Lung (tissue), 12 donors: ENCODE measurements around the gene IER2. TPM values are rescaled to one million over a fixed set of nuclear protein-coding genes. Genes with fewer than 3 reads are reported as not detected.

Source experiments
- ATAC-seq: fragments of 200-7000 bp; cut with Tn5 transposase; one replicate; pipeline ENCODE4 v1.9.1; 2020; ENCODE audit warnings: moderate number of reproducible peaks; ENCODE audit not compliant: insufficient read depth, low FRiP score
- DNase-seq, 3 donors: peaks; one replicate each; pipeline ENCODE4 v3.0.0-alpha.2; 2013 to 2017
- H3K27ac ChIP-seq, 2 donors: one replicate each; pipeline ENCODE4 v1.5.1; 2013; ENCODE audit warnings: mild to moderate bottlenecking in 2 of 2, moderate library complexity in 2 of 2, control low read depth in 1 of 2, inconsistent platforms in 1 of 2, low read depth in 1 of 2, low read length in 1 of 2
- H3K27me3 ChIP-seq, 3 donors: one replicate each; pipeline ENCODE4 v1.5.1; 2013; ENCODE audit warnings: low read length in 2 of 3; ENCODE audit not compliant: control insufficient read depth in 3 of 3, insufficient read depth in 3 of 3
- H3K36me3 ChIP-seq, 4 donors: one replicate each; pipeline ENCODE4 v1.5.1; 2013; ENCODE audit warnings: low read length in 4 of 4, mild to moderate bottlenecking in 1 of 4, moderate library complexity in 1 of 4; ENCODE audit not compliant: control insufficient read depth in 4 of 4, insufficient read depth in 4 of 4
- H3K4me1 ChIP-seq, 5 donors: one replicate each; pipeline ENCODE4 v1.5.1; 2013; ENCODE audit warnings: low read length in 5 of 5, mild to moderate bottlenecking in 2 of 5, moderate library complexity in 1 of 5; ENCODE audit not compliant: control insufficient read depth in 5 of 5, insufficient read depth in 5 of 5
- H3K4me3 ChIP-seq: one replicate; pipeline ENCODE4 v1.5.1; 2013; ENCODE audit warnings: mild to moderate bottlenecking, control low read depth, moderate library complexity
- H3K9ac ChIP-seq, 2 donors: one replicate each; pipeline ENCODE4 v1.5.1; 2013; ENCODE audit warnings: low read length in 2 of 2, control low read depth in 1 of 2; ENCODE audit not compliant: insufficient read depth in 1 of 2
- H3K9me3 ChIP-seq, 4 donors: one replicate each; pipeline ENCODE4 v1.5.1; 2013; ENCODE audit warnings: low read length in 3 of 4, mild to moderate bottlenecking in 1 of 4, moderate library complexity in 1 of 4; ENCODE audit not compliant: control insufficient read depth in 4 of 4, insufficient read depth in 3 of 4
- WGBS, 2 donors: extraction: QIAGEN DNeasy Blood & Tissue Kit; methylation state at CpG; one replicate each; pipeline ENCODE4 v1.1.7; 2013; 5-methylcytosine and 5-hydroxymethylcytosine counted together
- polyA plus RNA-seq, 2 donors: library from polyadenylated mRNA; stranded (reverse); fragments of 200-250 nt; gene quantifications; one replicate each; pipeline ENCODE4 v1.2.1, GENCODE V29; 2013
- total RNA-seq, 2 donors: library from RNA; depleted of rRNA in 1 of 2; stranded (reverse); fragments of >200 nt in 1 of 2; gene quantifications; one replicate each; pipeline ENCODE4 v1.2.1, GENCODE V29; 2014 to 2021
- TF ChIP-seq, protein P1 (sequence below): IDR thresholded peaks from 2 replicates; pipeline ENCODE4 v1.5.1; 2012; ENCODE audit warnings: mild to moderate bottlenecking; ENCODE audit errors: control extremely low read depth, extremely low read depth
- donor health status: control.
- donor health status: control.
- donor health status: Bipolar disorder and iron deficiency.
- donor health status: healthy.
- donor health status: DM: yes; HTN: yes; CAD: no.

Gene IER2
- total and polyA plus RNA-seq, 4 donors, result 29.8 to 242 (median 93.0) TPM

DNA sequence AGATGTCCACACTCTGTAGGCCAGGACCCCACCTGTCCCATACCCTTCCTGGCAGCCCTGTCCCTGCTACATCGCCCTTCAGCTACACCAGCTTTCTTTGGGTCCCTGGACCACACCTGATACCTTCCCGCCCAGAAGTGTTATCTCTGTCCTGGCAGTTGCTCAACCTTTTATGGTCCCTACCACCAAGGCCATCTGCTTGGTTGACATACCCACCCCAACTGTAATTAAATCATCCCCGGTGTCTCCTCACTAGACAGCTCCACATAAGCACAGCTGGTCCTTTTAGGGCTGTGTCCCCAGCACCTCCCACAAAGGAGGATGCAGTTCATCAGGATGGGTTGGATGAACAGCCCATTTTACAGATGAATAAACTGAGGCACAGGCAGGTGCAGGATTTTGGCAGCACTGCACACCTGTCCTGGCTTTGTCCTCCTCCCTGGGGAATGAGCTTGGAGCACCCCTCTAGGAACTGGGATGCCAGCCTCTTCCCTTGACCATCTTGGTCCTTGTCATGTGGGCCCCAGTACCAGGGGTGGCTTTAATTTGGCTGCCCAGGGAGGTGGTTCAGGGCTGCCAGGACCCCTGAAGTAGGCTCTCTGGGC, 19.2 kb upstream of the IER2 start:
- Histone ChIP-seq H3K9me3 (no peaks in the 10 kb centered on the region), H3K27me3 (no peaks in the 10 kb centered on the region), H3K9ac (no peak overlapping the region), H3K27ac (no peak overlapping the region), H3K4me1 (peaks cover 0 to 18% (median 0%) of the 10 kb centered on the region in 5 donors), H3K4me3 (no peak overlapping the region), H3K36me3 (peaks cover 0 to 14% (median 2%) of the 10 kb centered on the region in 4 donors)
- ATAC-seq (no peak), DNase-seq (no peak)
- WGBS, 2 donors, result 96% methylated on average over 3 of the region's 3 CpGs
- TF ChIP-seq, protein P1, sequence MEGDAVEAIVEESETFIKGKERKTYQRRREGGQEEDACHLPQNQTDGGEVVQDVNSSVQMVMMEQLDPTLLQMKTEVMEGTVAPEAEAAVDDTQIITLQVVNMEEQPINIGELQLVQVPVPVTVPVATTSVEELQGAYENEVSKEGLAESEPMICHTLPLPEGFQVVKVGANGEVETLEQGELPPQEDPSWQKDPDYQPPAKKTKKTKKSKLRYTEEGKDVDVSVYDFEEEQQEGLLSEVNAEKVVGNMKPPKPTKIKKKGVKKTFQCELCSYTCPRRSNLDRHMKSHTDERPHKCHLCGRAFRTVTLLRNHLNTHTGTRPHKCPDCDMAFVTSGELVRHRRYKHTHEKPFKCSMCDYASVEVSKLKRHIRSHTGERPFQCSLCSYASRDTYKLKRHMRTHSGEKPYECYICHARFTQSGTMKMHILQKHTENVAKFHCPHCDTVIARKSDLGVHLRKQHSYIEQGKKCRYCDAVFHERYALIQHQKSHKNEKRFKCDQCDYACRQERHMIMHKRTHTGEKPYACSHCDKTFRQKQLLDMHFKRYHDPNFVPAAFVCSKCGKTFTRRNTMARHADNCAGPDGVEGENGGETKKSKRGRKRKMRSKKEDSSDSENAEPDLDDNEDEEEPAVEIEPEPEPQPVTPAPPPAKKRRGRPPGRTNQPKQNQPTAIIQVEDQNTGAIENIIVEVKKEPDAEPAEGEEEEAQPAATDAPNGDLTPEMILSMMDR, result no peak

DNA sequence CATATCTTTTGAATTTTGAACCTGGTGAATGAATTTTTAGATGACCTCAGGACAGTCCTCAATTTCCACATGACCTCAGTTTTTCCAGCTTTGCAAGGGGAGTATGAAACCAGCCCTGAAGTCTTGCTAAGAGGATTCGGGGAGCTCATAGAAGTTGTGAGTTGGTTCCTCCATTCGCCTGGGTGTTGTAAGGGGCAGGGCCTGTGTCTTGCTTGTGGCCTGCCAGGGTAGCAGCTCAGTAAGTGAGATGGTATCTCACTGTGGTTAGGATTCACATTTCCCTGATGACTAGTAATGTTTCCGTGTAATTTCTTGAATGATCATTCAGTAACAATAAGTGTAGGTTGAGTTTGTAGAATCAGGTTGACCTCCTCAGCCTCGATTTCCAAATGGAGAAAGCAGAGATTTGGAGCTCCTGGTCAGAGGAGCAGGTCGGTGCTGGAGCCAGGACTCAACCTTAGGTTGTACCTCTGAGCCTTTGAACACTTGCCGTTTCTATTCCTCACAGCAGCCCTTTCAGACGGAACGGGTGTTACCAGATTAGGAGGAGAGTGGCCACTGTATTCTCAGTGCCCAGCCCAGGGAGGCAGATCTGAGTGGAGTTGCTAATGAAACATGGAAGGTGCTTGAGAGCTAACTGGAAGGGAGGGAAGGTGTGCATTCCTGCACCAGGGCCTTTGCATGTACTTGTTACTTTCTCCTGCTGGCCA, 17.6 kb upstream of the IER2 start:
- Histone ChIP-seq H3K36me3 (peaks cover 3 to 25% (median 7%) of the 10 kb centered on the region in 4 donors), H3K27ac (peak overlapping the region in 1 of 2 donors; percentile 42)
- ATAC-seq, result no peak

DNA sequence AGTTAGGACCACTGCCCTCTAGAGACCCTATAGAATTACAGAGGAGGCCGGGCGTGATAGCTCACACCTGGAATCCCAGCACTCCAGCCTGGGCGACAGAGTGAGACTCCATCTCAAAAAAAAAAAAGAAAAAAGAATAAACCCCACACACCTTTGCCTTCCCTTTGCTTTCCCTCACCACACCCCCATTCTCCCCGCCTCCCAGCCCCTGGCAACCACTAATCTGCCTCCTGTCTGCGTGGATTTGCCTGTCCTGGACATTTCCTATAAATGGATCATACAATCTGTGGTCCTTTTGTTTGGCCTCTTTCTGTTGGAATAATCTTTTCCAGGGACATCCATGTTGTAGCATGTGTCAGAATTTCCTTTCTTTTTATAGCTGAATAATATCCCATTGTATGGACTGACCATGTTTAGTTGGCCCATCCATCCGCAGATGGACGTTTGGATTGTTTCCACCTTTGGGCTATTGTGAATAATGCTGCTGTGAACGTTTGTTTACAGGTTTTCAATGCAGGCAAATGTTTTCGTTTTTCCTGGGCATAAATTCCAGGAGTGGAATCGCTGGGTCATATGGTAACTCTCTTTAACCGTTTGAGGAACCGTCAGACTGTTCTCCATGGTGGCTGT, 16.9 kb upstream of the IER2 start:
- H3K4me1 ChIP-seq, result peaks cover 0 to 20% (median 0%) of the 10 kb centered on the region in 5 donors
- peaks cover 3 to 32% (median 9%) of the 10 kb centered on the region in 4 donors for H3K36me3 ChIP-seq
- DNase-seq (no peak), ATAC-seq (no peak)
- no peaks in the 10 kb centered on the region for H3K9me3 ChIP-seq
- 70 to 77% methylated on average over 12 of the region's 12 CpGs for WGBS, 2 donors
- no peak overlapping the region for H3K9ac ChIP-seq
- H3K27me3 ChIP-seq, result no peaks in the 10 kb centered on the region
- peak overlapping the region in 1 of 2 donors; percentile 42 for H3K27ac ChIP-seq
- no peak overlapping the region for H3K4me3 ChIP-seq
- TF ChIP-seq, protein P1, result no peak

More for the DNA sequence above, 17.6 kb upstream of the IER2 start:
- Histone ChIP-seq H3K9me3 (no peaks in the 10 kb centered on the region), H3K4me1 (peaks cover 0 to 20% (median 0%) of the 10 kb centered on the region in 5 donors), H3K4me3 (no peak overlapping the region), H3K27me3 (no peaks in the 10 kb centered on the region), H3K9ac (no peak overlapping the region)
- WGBS, 2 donors, result 64 to 67% methylated on average over 8 of the region's 8 CpGs
- TF ChIP-seq, protein P1, result no peak
- no peak for DNase-seq
